Stimulated activated naive CD8-positive, alpha-beta T cell treated with anti-CD3 and anti-CD28 coated beads, Interleukin-15, Interleukin-2, amounts not matched to agents 100 ng/mL and 50 ng/mL, for 24 hours (primary cell): ENCODE measurements around the gene PMM1.

Experiments
- H3K27ac Mint-ChIP-seq: one replicate; pipeline ENCODE4 v1.8.0; 2021; ENCODE audit warnings: mild to moderate bottlenecking, mixed read lengths
- H3K27me3 Mint-ChIP-seq: one replicate; pipeline ENCODE4 v1.8.0; 2021; ENCODE audit warnings: mixed read lengths
- H3K36me3 Mint-ChIP-seq: one replicate; pipeline ENCODE4 v1.8.0; 2021; ENCODE audit warnings: low read depth, mixed read lengths
- H3K4me1 Mint-ChIP-seq: one replicate; pipeline ENCODE4 v1.8.0; 2021; ENCODE audit warnings: low read depth, mixed read lengths
- H3K4me3 Mint-ChIP-seq: one replicate; pipeline ENCODE4 v1.8.0; 2021; ENCODE audit warnings: mild to moderate bottlenecking, mixed read lengths
- H3K9me3 Mint-ChIP-seq: one replicate; pipeline ENCODE4 v1.8.0; 2021; ENCODE audit warnings: mixed read lengths

Gene PMM1

GRCh38 chr22:41528132-41528766, 61.4 kb downstream of the PMM1 start:
- H3K27me3 Mint-ChIP-seq: no peaks in the 10 kb centered on the region
- no peaks in the 10 kb centered on the region for H3K9me3 Mint-ChIP-seq
- peaks cover 41% of the 10 kb centered on the region for H3K36me3 Mint-ChIP-seq
- H3K27ac Mint-ChIP-seq: peak overlapping the region; percentile 53
- H3K4me3 Mint-ChIP-seq: no peak overlapping the region
- peaks cover 13% of the 10 kb centered on the region for H3K4me1 Mint-ChIP-seq
